GM11168 (cell line): Measurements from ENCODE around the gene GPR89B.
"Not testable (repeated sequence)": the region's sequence is repeated elsewhere in the genome, so short reads cannot be mapped to it uniquely, and the experiment has no call there.

Experiments used
- in situ Hi-C: fragments of 300-500 bp; cut with MboI; formaldehyde crosslinking; loops from one replicate; pipeline ENCODE4 v1.12.0; 2022; ENCODE audit warnings: low sequenced_read_pairs; ENCODE audit not compliant: unreplicated experiment

The GPR89B gene

DNA sequence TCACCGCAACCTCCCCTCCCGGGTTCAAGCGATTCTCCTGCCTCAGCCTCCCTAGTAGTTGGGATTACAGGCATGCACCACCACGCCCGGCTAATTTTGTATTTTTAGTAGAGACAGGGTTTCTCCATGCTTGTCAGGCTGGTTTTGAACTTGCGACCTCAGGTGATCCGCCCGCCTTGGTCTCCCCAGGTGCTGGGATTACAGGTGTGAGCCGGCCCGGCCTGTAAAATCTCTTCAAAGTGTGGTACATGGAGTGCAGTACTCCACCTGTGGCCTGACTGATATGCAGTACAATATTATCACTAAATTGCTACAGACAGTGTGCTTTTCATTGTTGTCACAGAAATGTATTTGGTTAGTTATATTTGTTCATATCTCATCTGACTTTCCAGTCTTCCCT, 531 bp upstream of the GPR89B start:
- in situ Hi-C loops: not testable (repeated sequence)

DNA sequence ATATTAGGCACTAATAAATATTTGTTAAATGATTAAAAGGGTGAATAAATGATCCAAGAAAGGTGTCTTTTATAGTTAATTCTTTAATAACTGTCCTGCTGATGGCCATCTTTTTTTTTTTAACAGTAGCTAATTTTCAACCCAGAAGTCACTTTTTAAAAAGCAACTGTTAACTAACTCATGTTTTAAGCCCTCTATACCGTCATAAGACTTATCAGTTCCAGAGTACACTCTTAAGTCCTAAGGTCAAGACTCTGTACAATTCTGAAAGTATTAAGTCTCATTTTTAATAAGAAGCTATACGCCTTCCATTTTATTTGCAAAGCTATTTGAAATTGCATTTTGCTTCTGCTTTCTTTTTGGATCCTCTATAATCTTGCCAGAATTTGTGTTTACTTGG, 2.9 kb downstream of the GPR89B start:
- in situ Hi-C loops: not testable (repeated sequence)

DNA sequence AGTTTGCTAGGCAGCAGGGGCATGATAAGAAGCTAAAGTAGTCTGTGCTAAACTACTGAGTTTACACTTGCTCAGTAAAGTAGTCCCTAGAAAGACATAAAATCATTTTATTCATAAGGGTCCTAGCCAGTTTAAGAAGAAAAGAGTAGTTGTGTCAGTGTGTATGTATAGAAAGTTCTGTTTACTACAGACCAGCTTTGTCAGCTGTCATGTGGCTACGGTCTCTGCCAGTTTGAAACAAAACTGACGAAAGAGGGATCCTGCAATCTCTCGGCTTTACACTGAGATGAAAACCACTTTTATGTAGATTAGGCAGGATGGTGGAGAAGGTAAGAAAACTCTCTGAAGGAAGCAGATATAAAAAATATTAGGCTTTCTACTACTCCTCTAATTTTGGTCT, 7.1 kb downstream of the GPR89B start:
- in situ Hi-C loops: not testable (repeated sequence)

DNA sequence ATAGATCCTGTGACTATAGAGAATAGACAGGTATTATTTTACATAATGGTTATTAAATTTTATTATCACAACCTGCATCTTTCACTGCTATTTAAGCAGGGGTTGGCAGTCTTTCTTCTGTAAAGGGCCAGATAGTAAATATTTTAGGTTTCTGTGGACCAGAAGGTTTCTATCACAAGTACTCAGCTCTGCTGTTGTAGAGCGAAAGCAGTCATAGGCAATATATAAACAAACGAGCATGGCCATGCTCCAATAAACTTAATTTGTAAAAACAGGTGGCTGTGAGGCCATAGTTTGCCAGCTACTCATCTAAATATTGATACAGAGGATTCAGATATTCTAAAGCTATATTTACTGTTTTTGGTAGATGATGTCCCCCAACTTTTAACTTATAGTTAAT, 12.2 kb downstream of the GPR89B start:
- in situ Hi-C loops: not testable (repeated sequence)

DNA sequence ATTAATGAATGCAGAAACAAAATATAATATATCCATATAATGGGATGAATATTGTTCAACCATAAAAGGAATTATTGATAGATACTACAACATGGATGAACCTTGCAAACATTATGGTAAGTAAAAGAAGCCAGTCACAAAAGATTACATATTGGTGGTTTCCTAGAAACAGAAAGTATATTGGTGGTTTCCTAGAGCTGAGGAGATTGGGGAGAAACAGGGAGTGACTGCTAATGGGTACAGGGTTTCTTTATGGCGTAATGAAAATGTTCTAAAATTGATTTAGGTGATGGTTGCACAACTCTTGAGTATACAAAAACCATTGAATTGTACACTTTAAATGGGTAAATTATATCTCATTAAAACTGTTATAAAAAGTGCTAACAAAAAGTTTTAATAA, 14.3 kb downstream of the GPR89B start:
- in situ Hi-C loops: not testable (repeated sequence)

DNA sequence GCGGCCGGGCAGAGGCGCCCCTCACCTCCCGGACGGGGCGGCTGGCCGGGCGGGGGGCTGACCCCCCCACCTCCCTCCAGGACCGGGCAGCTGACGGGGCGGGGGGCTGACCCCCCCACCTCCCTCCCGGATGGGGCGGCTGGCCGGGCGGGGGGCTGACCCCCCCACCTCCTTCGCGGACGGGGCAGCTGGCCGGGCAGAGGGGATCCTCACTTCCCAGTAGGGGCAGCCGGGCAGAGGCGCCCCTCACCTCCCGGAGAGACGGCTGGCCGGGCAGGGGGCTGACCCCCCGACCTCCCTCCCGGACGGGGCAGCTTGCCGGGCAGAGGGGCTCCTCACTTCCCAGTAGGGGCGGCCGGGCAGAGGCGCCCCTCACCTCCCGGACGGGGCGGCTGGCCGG, 21.3 kb downstream of the GPR89B start:
- in situ Hi-C loops: not testable (repeated sequence)

DNA sequence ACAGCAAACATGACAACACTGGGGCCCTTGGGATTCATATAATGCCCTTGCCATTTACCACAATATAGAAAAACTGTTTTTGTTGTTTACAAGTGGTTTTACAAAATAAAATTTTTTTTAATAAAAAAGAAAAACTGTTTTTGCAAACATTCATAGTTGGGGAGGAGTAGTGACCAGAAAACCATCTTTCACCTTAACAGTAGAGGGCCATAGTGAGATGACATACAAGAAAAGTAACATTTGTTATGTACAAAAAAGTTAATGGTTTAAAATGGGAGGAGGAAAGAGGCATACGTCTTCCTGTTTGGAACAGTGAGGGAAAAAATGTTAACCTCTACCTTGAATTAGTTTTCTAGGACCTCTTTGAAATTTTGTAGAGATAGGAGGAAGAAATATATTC, 30.7 kb downstream of the GPR89B start:
- in situ Hi-C loops: not testable (repeated sequence)

DNA sequence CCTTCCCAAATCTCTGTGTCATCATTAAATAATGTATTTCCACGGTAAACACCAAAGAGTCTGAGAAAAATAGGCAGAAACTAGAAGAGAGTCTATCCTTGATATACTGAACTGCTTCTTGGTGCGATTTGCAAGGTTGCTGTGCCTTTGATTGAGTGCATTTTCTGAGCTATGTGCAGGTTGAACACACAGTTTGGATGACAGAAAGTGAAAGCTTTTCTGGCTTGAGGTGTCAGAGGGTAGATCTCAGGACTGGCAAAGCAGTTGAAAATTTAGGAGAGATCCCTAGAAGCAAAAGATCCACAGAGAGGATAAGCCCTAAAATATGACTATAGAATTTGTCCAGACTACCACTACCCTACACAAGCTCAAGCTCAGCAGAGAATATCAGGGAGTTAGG, 31.5 kb downstream of the GPR89B start:
- in situ Hi-C loops: not testable (repeated sequence)

DNA sequence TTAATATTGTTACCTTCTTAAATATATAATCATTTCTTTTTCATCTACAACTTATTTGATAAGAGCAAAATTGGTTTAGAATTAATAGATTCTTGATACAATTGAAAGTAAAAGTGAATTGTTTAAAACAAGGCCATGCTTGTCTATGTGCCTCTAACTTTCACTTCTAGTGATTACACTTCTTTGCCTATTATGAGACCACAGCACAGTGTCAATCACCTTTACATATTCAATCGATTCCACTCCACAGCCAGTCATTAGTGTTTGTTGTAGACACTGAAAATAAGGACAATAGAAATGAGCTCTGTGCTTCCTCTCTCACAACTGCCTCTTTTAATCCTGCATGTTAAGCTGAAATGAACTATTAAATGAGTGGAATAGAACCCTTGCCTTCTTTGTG, 36.4 kb downstream of the GPR89B start:
- in situ Hi-C loops: not testable (repeated sequence)

DNA sequence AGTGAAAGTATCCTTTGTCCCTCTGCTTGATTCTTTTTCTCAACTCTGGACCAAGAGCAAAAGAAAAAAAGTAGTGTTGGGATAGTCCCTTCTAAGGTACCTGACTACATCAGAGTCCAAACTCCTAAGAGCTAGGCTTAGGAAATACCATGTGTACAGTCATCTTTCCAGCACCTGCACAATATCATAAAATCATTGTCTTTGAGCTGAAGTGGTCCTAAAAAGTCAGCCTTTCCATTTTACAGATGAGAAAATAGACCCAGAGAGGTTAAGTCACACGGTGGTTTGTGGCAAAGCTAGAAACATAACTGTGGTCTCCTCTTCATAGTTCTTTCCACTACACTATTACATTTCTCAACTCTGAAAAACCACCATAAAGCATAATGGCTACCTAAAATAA, 38.4 kb downstream of the GPR89B start:
- in situ Hi-C loops: not testable (repeated sequence)

DNA sequence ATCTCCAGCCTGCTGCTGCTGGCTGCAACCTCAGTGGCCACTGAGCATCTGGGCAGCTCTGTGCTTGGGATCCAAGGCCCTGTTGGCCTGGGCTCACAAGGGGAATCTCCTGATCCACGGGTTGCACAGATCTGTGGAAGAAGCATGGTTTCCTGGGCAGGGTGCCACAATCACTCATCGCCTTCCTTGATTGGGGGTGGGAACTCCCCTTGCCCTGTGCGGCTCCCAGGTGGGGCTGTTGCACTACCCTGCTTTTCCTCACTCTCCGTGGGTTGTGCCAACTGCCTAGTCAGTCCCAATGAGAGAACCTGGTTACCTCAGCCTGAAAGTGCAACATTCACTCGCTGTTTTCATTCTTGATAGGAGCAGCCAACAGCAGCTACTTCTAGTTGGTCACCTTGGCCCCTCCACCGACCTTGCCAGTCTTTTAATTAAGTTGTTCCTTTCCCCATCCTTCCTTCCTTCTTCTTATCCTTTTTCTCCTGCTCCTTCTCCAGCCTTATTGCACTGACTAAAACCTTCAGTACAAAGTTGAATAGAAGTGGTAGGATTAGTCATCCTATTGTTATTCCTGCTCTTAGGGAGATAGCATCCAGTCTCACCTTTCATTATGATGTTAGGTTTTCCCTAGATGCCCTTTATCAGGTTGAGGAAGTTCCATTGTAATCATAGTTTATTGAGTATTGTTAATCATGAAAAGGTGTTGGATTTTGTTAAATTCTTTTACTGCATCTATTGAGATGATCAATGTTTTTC, 50.9 kb downstream of the GPR89B start:
- in situ Hi-C loops: not testable (repeated sequence)

DNA sequence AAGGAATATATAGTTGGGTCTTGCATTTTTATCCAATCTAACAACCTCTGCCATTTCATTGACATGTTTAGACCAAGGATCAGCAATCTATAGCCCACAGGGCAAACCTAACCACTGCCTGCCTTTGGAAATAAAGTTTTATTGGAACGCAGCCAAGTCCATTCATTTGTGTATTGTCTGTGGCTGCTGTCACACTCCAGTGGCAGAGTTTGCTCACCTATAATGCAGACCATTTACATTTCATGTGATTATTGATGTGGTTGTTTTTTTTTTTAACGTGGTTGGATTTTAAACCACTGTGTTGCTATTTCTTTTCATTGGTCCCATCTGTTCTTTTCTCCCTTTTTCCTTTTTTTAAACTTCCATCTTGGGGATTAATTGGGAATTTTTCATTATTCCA, 57.2 kb downstream of the GPR89B start:
- in situ Hi-C loops: not testable (repeated sequence)

DNA sequence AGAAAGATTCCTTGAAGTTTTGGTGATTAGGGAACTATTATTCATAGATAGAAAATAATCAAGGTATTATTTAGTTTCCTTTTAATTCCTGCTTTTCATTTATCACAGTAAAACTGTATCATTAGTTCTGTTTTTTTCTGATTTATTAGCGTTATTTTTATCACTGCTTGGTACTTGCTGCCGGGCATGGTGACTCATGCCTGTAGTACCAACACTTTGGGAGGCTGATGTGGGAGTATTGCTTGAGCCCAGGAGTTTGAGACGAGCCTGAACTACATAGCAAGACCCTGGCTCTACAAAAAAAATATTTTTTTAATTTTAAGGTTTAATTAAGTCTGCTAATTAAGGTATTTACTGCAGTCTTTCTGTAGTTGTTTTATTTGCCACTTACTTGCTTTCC, 59.7 kb downstream of the GPR89B start:
- in situ Hi-C loops: not testable (repeated sequence)

DNA sequence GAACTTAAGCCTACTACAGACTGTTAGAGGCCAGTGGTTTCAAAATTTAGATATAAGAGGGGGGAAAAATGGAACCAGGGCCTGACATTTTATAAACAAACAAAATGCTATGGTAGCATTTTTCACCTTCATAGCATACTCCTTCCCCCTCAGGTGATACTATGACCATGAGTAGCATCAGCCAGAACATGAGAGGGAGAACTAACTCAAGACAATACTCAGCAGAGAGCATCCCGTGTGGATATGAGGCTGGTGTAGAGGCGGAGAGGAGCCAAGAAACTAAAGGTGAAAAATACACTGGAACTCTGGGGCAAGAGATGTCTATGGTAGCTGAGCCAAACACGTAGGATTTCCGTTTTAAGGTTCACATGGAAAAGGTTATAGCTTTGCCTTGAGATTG, 64.7 kb downstream of the GPR89B start:
- in situ Hi-C loops: not testable (repeated sequence)

DNA sequence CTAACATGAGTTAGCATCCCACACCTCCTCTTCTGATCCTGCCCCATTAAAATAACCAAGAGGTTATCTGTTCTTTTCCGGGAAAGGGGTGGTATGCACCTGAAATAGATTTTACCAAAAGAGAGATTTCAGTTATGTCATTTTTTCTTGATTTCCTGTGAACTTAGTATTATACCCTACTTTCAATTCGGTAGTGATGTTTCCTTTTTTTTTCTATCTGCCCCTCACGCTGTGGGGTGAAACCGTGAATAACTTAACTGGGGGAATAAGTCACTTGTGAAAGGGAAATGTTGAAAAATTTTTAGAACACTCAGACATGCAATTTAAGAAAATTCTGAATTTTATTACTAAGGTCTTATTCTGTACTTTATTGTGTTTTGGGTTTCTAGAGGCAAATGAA, 65.2 kb downstream of the GPR89B start:
- in situ Hi-C loops: not testable (repeated sequence)

DNA sequence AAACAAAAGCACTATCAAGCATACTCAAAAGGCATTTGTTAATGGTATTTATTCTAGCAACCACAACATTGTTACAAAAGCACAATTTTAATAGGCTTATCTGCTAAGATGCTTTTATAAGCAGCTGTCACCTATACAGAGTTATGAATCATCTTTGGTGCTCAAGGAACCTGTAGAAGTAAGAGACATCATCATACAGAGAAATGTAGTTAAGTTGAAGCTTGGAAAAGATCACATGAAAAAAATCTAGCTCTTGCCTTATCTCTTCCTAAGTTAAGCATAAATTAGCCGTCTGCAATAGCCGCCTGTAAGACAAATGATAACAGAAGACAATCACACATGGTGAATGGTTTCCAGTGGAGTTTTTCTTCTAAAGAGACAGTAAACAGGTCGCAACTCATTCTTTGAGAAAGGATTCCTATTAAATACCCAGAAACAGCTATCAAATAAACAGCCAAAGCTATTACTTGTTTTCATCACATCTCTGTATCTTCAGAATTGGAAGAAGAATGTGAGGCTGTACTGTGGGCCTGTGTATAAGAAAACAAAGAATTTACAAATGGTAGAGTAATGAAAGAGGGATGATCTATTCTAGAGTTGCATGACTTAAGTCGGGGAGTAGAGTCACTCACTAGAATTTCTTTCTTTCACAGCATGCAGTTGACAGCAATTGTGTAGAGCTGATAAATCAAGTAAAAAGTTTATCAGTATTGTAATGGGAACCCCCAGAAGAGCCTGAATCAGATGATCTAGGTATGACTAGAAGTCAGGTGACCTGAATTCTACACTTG, 65.8 kb downstream of the GPR89B start:
- in situ Hi-C loops: not testable (repeated sequence)

DNA sequence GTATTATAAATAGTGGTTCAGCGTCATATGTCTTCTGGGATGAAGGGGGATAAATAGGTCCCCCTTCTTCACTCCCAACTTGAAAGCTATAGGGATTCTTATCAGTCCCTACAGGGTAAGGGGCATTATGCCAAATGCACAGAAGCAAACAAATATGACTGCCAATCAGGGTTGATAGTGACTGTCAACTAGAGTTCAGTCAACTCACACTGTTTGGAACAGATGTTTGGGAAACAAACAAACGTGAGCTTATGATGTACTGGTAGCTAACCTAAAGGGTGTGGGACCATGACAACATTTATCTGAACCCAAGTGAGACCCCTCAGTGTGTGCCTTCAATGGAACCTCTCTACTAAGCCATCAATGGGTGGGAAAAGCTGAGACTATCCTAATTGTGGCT, 67.9 kb downstream of the GPR89B start:
- in situ Hi-C loops: not testable (repeated sequence)

DNA sequence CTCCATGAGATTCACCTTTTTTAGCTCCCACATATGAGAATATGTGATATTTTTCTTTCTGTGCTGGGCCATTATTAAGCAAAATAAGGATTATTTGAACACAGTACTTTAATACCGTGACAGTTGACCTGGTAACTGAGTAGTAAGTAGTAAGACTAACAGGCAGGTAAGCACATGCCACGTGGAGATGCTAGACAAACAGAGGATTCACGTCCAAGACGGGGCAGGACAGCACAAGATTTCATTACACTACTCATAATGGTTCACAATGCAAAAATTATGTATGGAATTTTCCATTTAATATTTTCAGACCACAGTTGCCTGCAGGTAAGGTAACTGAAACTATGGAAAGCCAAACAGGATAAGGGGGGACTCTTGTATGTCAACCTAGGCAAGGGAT, 79.5 kb downstream of the GPR89B start:
- in situ Hi-C loops: not testable (repeated sequence)

DNA sequence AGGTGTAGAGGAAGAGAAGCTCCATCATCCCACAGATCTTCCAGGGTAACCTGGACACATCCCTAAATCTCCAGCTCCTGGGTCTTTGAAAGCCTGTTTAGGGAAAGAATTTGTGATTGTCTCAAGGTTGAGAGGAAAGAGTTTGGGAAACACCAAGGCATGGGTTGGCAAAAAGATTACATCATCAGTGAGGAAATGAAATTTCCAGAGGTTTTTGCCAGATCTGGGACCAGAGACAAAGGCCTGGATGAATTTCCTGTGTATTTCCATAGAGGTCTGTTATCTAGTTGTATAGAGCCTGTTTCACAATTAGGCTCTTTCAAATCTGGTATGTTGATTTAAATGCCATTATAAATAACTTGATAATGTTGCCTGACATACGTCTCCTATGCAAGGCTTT, 82.3 kb downstream of the GPR89B start:
- in situ Hi-C loops: no loop called here

DNA sequence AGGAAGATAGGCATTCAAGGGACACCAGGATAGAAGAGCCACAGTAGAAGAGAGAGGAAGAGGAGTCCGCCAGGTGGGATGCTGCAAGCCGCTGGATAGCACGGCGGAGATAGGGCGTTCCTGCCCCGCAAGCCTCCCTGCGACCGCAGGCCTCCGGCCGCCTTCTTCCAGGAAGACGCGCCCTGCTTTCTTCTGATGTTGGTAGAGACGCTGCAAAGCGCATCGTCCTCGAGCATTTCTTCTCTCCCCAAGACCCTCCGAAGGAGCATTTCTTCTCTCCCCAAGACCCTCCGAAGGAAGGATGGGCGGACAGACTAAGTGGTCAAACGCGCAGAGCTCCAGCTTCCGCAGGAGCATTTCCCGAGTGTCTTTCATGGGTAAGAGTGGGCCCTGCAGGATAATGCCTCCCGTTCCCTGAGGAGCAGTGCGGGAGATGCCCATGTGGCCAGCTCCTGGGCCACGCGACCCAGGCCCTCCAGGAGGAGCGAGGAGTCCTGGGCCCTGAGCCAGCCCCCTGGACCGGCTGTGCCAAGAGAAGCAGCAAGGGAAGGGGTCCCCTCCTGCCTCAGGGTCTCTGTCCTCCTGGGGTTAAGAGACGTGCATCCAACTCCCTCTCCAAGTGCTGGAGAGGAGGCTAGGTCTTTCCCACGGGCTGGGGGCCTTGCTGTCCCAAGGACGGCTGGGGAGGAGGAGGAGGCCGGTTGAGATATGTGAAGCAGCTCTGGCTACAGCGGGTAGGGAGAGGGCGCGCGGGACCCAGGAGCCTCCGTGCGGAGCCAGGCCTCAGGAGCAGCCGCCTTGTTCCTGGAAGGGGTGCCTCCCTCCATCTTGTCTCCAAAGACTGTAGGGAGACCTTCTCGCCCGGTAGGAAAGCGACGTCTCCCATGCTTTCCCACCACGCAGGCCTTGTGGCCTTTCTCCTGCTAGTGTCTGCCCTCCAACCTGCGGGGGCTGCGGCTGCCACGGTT, 85.2 kb downstream of the GPR89B start:
- in situ Hi-C loops: not testable (repeated sequence)
